HG03457 (cell line): Measurements from ENCODE around the gene UGT1A8.

Source experiments
- ATAC-seq: cut with Tn5 transposase; IDR thresholded peaks from one replicate; pipeline ENCODE4 v1.9.1; 2021; ENCODE audit warnings: moderate number of reproducible peaks; ENCODE audit not compliant: unreplicated experiment

Gene UGT1A8

GRCh38 chr2:233758141-233758540 is 140.7 kb downstream of the UGT1A8 start:
- ATAC-seq: no peak

DNA sequence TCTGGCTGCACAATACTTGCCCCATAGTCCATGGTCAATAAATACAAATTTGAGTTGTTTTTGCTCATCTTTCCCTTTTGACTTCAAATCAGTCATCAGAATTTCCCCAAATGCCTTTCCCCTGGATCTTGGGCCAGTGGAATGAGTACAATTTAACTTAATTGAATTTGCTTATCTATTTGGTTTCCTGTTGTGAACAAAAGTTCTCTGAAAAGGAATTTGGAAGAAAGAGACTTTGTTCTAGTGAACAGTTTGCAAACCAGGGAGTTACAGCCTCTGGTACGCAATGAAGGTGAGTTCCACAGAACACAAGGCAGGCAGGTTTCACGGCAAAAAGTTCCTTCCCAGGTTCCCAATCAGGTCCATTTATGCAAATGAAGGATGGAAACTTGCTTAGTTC is 141.4 kb downstream of the UGT1A8 start:
- no peak for ATAC-seq

GRCh38 chr2:233760043-233760442 is 142.6 kb downstream of the UGT1A8 start, which contains the start of gene UGT1A1:
UGT1A1 (plus strand) TSS chr2:233760270; CDS start chr2:233760288, 18 bp downstream.
- no peak for ATAC-seq

DNA sequence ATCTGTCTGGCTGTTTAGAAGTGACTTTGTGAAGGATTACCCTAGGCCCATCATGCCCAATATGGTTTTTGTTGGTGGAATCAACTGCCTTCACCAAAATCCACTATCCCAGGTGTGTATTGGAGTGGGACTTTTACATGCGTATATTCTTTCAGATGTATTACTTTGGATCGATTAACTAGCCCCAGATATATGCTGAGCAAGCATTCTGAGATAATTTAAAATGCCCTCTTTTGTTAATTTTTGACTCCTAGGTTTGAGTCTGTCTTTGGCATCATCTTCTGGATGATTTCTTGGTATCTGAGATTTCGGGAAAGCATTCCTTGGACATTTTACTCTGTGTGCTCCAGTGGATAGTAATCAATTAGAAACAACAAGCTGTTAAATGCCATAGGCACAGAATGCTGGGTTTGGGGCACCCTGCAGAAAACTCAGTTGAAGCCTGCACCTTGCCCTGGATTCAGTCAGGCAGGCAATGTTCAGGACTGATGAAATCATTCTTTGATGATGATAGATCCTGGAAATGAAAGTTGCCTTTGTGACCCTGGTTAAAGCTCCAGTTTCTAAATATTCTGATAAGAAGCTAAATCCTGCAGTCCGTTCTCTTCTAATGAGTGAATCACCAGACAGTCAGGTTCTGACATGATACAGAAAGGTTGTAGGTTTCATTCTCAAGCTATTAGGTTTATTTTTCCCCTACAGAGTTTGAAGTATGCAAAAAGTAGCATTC is 143.8 kb downstream of the UGT1A8 start:
- ATAC-seq: no peak

DNA sequence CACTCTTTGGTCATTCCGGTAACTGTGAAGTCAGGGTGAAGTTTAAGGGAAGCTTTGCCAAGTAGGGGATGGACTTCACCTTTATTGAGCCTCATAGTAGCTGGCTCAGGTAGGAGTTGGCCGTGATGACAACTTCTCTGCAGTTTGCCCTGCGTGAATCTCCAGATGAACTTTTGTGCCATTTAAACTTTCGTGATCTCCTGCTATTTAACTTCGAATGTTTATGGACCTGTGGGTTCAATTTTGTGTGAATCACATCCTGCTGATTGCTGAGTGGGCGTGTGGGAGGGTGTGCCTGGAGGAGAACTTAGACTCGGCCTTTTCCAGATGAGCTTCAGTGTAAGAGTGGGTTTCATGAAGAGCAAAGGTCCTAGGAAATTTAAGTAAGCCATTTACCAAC is 146.8 kb downstream of the UGT1A8 start:
- no peak for ATAC-seq

GRCh38 chr2:233764761-233765160 is 147.3 kb downstream of the UGT1A8 start:
- no peak for ATAC-seq

GRCh38 chr2:233766416-233766815 is 149.0 kb downstream of the UGT1A8 start:
- no peak for ATAC-seq

- ATAC-seq: no peak
Measured at GRCh38 chr2:233768076-233768475, 150.6 kb downstream of the UGT1A8 start.

GRCh38 chr2:233769260-233769659 is 151.8 kb downstream of the UGT1A8 start:
- ATAC-seq: no peak

GRCh38 chr2:233772153-233772552 is 154.7 kb downstream of the UGT1A8 start:
- no peak for ATAC-seq

GRCh38 chr2:233772583-233772982 is 155.2 kb downstream of the UGT1A8 start:
- no peak for ATAC-seq

DNA sequence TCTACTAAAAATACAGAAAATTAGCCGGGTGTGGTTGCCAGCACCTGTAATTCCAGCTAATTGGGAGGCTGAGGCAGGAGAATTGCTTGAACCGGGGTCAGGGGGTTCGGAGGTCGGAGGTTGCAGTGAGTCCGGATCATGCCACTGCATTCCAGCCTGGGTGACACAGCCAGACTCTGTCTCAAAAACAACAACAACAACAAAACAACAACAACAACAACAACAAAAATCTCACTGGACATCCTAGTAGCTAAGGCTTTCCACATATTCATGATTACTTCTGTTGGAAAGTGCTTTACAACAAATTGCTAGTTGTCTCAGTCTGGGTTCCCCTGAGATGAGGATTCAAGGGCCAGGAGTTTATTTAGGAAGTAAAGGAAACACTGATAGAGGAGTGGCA is 156.4 kb downstream of the UGT1A8 start:
- no peak for ATAC-seq

DNA sequence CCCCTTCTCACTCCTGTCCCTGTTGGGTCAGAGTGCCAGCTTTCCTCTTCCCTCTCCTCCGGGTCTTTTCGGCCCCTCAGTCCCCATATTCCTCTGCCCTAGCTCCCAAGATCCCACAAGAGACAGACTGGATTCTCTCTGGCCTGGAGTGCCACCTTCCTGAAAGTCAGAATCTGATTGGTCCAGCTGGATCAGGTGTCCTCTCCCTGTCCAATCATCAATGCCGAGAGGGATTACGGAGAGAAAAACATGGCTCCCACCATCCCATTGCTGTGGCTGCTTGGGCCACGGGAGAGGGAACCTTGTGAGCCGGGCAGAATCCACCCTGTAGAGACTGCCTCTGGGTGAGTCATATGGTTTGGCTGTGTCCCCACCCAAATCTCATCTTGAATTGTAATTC is 158.0 kb downstream of the UGT1A8 start:
- ATAC-seq: no peak

- no peak for ATAC-seq
Measured at GRCh38 chr2:233778030-233778429, 160.6 kb downstream of the UGT1A8 start, which contains the start of gene MROH2A. MROH2A (plus strand) TSS chr2:233778330; CDS start chr2:233779359, 1,029 bp downstream.

DNA sequence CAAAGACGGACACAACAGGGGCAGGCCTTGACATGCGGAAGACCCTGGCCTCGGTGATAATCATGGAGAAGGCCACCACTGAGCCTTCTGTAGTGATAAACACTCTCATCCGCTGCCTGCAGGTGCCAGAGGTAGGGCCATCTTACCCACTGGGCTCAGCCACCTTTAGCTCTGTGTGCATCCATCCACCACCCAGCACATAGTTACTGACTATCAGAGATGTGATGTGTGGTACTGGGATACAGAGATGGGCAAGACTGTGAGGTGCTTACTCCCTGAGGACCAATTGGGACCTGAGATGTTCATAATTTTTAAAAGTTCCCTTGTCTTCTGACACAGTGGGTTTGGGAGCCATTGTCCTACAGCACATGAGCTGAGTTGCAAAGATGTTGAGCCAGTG is 162.3 kb downstream of the UGT1A8 start:
- no peak for ATAC-seq

DNA sequence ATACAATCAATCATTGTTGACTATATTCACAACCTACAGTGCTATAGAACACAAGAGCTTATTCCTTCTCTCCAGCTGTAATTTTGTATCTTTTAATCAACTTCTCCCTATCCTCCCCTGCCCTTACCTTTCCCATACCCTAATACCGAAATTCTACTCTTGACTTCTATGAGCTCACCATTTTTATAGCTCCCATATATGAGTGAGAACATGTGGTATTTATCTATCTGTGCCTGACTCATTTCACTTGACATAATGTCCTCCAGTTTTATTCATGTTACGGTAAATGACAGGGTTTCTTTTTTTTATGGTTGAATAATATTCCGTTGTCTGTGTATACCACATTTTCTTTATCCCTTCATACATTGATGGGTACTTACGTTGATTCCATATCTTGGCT is 163.3 kb downstream of the UGT1A8 start:
- no peak for ATAC-seq

DNA sequence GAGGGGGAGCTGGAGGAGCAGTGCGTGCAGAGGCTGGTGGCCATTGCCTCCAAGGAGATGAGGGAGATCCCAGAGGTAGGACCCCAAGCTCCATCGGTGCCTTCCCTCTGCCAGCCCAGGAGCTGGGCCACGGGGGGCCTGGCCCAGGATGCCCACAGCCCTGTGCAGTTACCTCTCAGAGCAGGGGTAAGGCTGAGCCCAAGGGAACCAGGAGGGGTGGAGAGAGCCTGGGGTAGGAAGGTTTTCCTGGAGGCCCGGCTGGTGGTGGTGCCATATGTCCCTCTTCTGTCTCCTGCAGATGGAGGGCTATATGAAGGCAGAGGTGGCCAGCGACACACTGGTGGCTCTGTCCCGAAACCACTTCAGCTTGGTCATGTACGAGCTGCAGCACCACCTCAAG is 172.1 kb downstream of the UGT1A8 start:
- no peak for ATAC-seq

- ATAC-seq: no peak
Measured at GRCh38 chr2:233791151-233791882, 173.9 kb downstream of the UGT1A8 start.

DNA sequence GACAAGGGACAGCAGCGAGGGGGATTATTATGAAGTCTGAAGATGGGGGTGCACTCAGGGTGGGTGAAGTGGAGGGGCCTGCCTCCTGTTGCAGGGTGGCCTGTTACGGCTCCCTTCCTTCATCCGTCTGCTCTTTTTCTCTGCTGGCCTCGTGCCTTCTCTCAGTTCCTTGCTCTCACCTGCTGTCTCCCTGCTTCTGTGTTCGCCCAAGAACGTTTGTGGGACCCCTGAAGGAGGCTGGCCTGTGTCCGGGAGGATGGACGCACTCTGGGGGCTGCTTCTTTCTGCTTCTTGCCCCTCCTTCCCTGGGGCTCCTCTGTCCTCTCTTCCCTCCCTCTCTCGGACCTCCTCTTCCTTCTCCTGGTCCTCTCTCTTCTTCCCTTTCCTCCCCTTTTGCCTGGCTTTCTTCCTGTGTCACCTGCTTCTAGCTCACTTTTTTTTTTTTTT is 174.5 kb downstream of the UGT1A8 start:
- ATAC-seq: no peak

- ATAC-seq: no peak
Measured at GRCh38 chr2:233792720-233793119, 175.3 kb downstream of the UGT1A8 start.

- ATAC-seq: no peak
Measured at GRCh38 chr2:233793465-233794127, 176.2 kb downstream of the UGT1A8 start.
